CD8-positive, alpha-beta memory T cell (primary cell): ENCODE data around the gene PIP4P1. TPM values are rescaled to one million over a fixed set of nuclear protein-coding genes. Genes with fewer than 3 reads are reported as not detected.
A peak's percentile ranks its signal among the peaks of the same experiment; 100 is the strongest.
"Not testable (repeated sequence)": the region's sequence is repeated elsewhere in the genome, so short reads cannot be mapped to it uniquely, and the experiment has no call there.

Experiments
- CTCF ChIA-PET: fragments of 350-600 bp; sonication (Branson Sonifier 250); formaldehyde crosslinking; loops from one replicate; lab custom pipeline; 2021; ENCODE audit warnings: antibody characterized with exemption; lab: Charles Lee
- POLR2A ChIA-PET: fragments of 350-600 bp; sonication (Branson Sonifier 250); formaldehyde crosslinking; loops from one replicate; lab custom pipeline; 2021; ENCODE audit warnings: antibody characterized with exemption; lab: Charles Lee
- DNase-seq, 5 donors: peaks; one replicate each; pipeline versions ENCODE4 v3.0.0 to v3.0.0-alpha.2; 2020 to 2022; ENCODE audit warnings: mixed read lengths in 1 of 5
- H3K27ac ChIP-seq: one replicate; pipeline ENCODE4 v1.7.0; 2013; ENCODE audit warnings: low read depth, mild to moderate bottlenecking, low read length, moderate library complexity
- H3K27me3 ChIP-seq: 2 replicates; pipeline ENCODE4 v1.7.0; 2013; ENCODE audit warnings: low read length, mild to moderate bottlenecking; ENCODE audit not compliant: insufficient read depth, poor library complexity, severe bottlenecking
- H3K36me3 ChIP-seq: 2 replicates; pipeline ENCODE4 v1.7.0; 2013; ENCODE audit warnings: mild to moderate bottlenecking, low read length, moderate library complexity; ENCODE audit not compliant: insufficient read depth
- H3K4me1 ChIP-seq: 2 replicates; pipeline ENCODE4 v1.7.0; 2013; ENCODE audit warnings: mild to moderate bottlenecking, low read length, moderate library complexity; ENCODE audit not compliant: insufficient read depth
- H3K4me3 ChIP-seq: 2 replicates; pipeline ENCODE4 v1.7.0; 2013; ENCODE audit warnings: mild to moderate bottlenecking, low read length
- H3K9me3 ChIP-seq: 2 replicates; pipeline ENCODE4 v1.7.0; 2013; ENCODE audit warnings: mild to moderate bottlenecking, low read length
- H3K27ac Mint-ChIP-seq, 8 donors: one replicate each; pipeline ENCODE4 v1.8.0; 2020 to 2021; ENCODE audit warnings: mixed read lengths in 8 of 8, mild to moderate bottlenecking in 6 of 8, inconsistent platforms in 3 of 8, moderate library complexity in 3 of 8
- H3K27me3 Mint-ChIP-seq, 2 donors: one replicate each; pipeline ENCODE4 v1.8.0; 2020 to 2021; ENCODE audit warnings: mixed read lengths in 2 of 2, mild to moderate bottlenecking in 1 of 2, moderate library complexity in 1 of 2
- H3K36me3 Mint-ChIP-seq, 3 donors: one replicate each; pipeline ENCODE4 v1.8.0; 2020 to 2021; ENCODE audit warnings: mixed read lengths in 3 of 3, inconsistent platforms in 1 of 3, mild to moderate bottlenecking in 1 of 3
- H3K4me1 Mint-ChIP-seq, 3 donors: one replicate each; pipeline ENCODE4 v1.8.0; 2020 to 2021; ENCODE audit warnings: mixed read lengths in 3 of 3, inconsistent platforms in 1 of 3, mild to moderate bottlenecking in 1 of 3
- H3K4me3 Mint-ChIP-seq, 7 donors: one replicate each; pipeline ENCODE4 v1.8.0; 2020 to 2021; ENCODE audit warnings: mixed read lengths in 7 of 7, mild to moderate bottlenecking in 6 of 7, moderate library complexity in 4 of 7, inconsistent platforms in 2 of 7
- H3K9me3 Mint-ChIP-seq, 5 donors: one replicate each; pipeline ENCODE4 v1.8.0; 2020 to 2022; ENCODE audit warnings: mixed read lengths in 5 of 5, mild to moderate bottlenecking in 3 of 5, moderate library complexity in 2 of 5, inconsistent platforms in 1 of 5
- polyA plus RNA-seq: library from polyadenylated mRNA; unstranded; fragments of 300-500 nt; fragmentation: Illumina TruSeq; gene quantifications from one replicate; pipeline ENCODE4 v1.2.3, GENCODE V29; 2021
- total RNA-seq, 2 experiments: library from RNA; stranded (reverse); gene quantifications; one replicate each; pipeline ENCODE4 v1.2.3, GENCODE V29; 2021

PIP4P1 gene
- total and polyA plus RNA-seq, 3 experiments from 2014 or later, result 29.5 to 36.4 (median 33.5) TPM

GRCh38 chr14:20443650-20444049 is 17.6 kb downstream of the PIP4P1 start:
- H3K27me3 Mint-ChIP-seq, H3K4me3 ChIP-seq, H3K27me3 ChIP-seq, H3K27ac ChIP-seq, DNase-seq, H3K27ac Mint-ChIP-seq, CTCF ChIA-PET, H3K4me3 Mint-ChIP-seq, POLR2A ChIA-PET, H3K9me3 Mint-ChIP-seq, H3K9me3 ChIP-seq: not testable (repeated sequence)
- Histone ChIP-seq H3K4me1 (peaks cover 22% of the 10 kb centered on the region), H3K36me3 (peaks cover 21% of the 10 kb centered on the region)
- peaks cover 1 to 18% (median 4%) of the 10 kb centered on the region in 3 donors for H3K36me3 Mint-ChIP-seq
- peaks cover 15 to 18% (median 17%) of the 10 kb centered on the region in 3 donors for H3K4me1 Mint-ChIP-seq

GRCh38 chr14:20441461-20441860 is 19.8 kb downstream of the PIP4P1 start:
- no peak for DNase-seq
- POLR2A ChIA-PET, result no interaction called here
- Histone ChIP-seq H3K27ac (no peak overlapping the region), H3K4me1 (peaks cover 22% of the 10 kb centered on the region), H3K4me3 (no peak overlapping the region), H3K36me3 (peaks cover 3% of the 10 kb centered on the region), H3K9me3 (no peaks in the 10 kb centered on the region), H3K27me3 (no peaks in the 10 kb centered on the region)
- CTCF ChIA-PET, result interaction anchor here (1.1 kb wide), 1 partner anchor 24 kb away, joined by 3 read pairs; no protein-coding TSS in a partner anchor
- Mint-ChIP-seq H3K27me3 (no peaks in the 10 kb centered on the region), H3K4me3 (no peak overlapping the region), H3K9me3 (no peaks in the 10 kb centered on the region), H3K36me3 (peaks cover 0 to 2% (median 1%) of the 10 kb centered on the region in 3 donors), H3K27ac (peak overlapping the region in 3 of 8 donors; percentile 1 to 84 (median 29)), H3K4me1 (peaks cover 15 to 18% (median 17%) of the 10 kb centered on the region in 3 donors)

GRCh38 chr14:20440882-20441281 is 20.4 kb downstream of the PIP4P1 start:
- H3K36me3 Mint-ChIP-seq, result peaks cover 0 to 2% (median 1%) of the 10 kb centered on the region in 3 donors
- peaks cover 22% of the 10 kb centered on the region for H3K4me1 ChIP-seq
- no peaks in the 10 kb centered on the region for H3K9me3 Mint-ChIP-seq
- ChIA-PET CTCF (interaction anchor here (1.0 to 1.1 kb wide), 2 partner anchors 18 to 23 kb away, joined by 3 read pairs; no protein-coding TSS in a partner anchor), POLR2A (no interaction called here)
- peak overlapping the region in 7 of 8 donors; percentile 18 to 96 (median 84) for H3K27ac Mint-ChIP-seq
- peak overlapping the region; percentile 10 for H3K4me3 ChIP-seq
- peaks cover 15 to 18% (median 17%) of the 10 kb centered on the region in 3 donors for H3K4me1 Mint-ChIP-seq
- no peak overlapping the region for H3K27ac ChIP-seq
- DNase-seq, result peak in 2 of 5 donors; percentile 14 to 63
- H3K9me3 ChIP-seq, result no peaks in the 10 kb centered on the region
- no peaks in the 10 kb centered on the region for H3K27me3 Mint-ChIP-seq
- H3K36me3 ChIP-seq, result no peaks in the 10 kb centered on the region
- no peaks in the 10 kb centered on the region for H3K27me3 ChIP-seq
- peak overlapping the region in 4 of 7 donors; percentile 56 to 60 (median 59) for H3K4me3 Mint-ChIP-seq

GRCh38 chr14:20440465-20440864 is 20.8 kb downstream of the PIP4P1 start:
- no peak for DNase-seq
- H3K4me1 Mint-ChIP-seq, result peaks cover 15 to 18% (median 17%) of the 10 kb centered on the region in 3 donors
- H3K27ac Mint-ChIP-seq, result peak overlapping the region in 6 of 8 donors; percentile 54 to 96 (median 86)

GRCh38 chr14:20438664-20439063 is 22.6 kb downstream of the PIP4P1 start:
- H3K27ac ChIP-seq, result no peak overlapping the region
- H3K9me3 ChIP-seq, result no peaks in the 10 kb centered on the region
- H3K36me3 Mint-ChIP-seq, result peaks cover 0 to 2% (median 1%) of the 10 kb centered on the region in 3 donors
- peak overlapping the region in 2 of 8 donors; percentile 7 to 26 for H3K27ac Mint-ChIP-seq
- no peak overlapping the region for H3K4me3 ChIP-seq
- H3K9me3 Mint-ChIP-seq, result no peaks in the 10 kb centered on the region
- H3K27me3 Mint-ChIP-seq, result no peaks in the 10 kb centered on the region
- H3K4me1 Mint-ChIP-seq, result peaks cover 15 to 18% (median 17%) of the 10 kb centered on the region in 3 donors
- H3K27me3 ChIP-seq, result no peaks in the 10 kb centered on the region
- CTCF ChIA-PET, result no interaction called here
- H3K4me3 Mint-ChIP-seq, result no peak overlapping the region
- no peaks in the 10 kb centered on the region for H3K36me3 ChIP-seq
- POLR2A ChIA-PET, result no interaction called here
- DNase-seq, result no peak
- H3K4me1 ChIP-seq, result peaks cover 22% of the 10 kb centered on the region

More at GRCh38 chr14:20440465-20440864, 20.8 kb downstream of the PIP4P1 start:
- peaks cover 22% of the 10 kb centered on the region for H3K4me1 ChIP-seq
- no peaks in the 10 kb centered on the region for H3K27me3 Mint-ChIP-seq
- peaks cover 0 to 2% (median 1%) of the 10 kb centered on the region in 3 donors for H3K36me3 Mint-ChIP-seq
- H3K36me3 ChIP-seq, result no peaks in the 10 kb centered on the region
- POLR2A ChIA-PET, result no interaction called here
- H3K9me3 ChIP-seq, result no peaks in the 10 kb centered on the region
- H3K4me3 Mint-ChIP-seq, result peak overlapping the region in 5 of 7 donors; percentile 52 to 60 (median 59)
- CTCF ChIA-PET, result interaction anchor here (1.0 kb wide), 1 partner anchor 18 kb away, joined by 3 read pairs; no protein-coding TSS in a partner anchor
- peak overlapping the region; percentile 10 for H3K4me3 ChIP-seq
- no peaks in the 10 kb centered on the region for H3K9me3 Mint-ChIP-seq
- H3K27ac ChIP-seq, result no peak overlapping the region
- no peaks in the 10 kb centered on the region for H3K27me3 ChIP-seq

- POLR2A ChIA-PET, result no interaction called here
- no peak overlapping the region for H3K27ac Mint-ChIP-seq
Measured at GRCh38 chr14:20436363-20436755, 24.9 kb downstream of the PIP4P1 start.

GRCh38 chr14:20435582-20436362 is 25.5 kb downstream of the PIP4P1 start, which contains the start of gene KLHL33:
Gene KLHL33, minus strand, starts transcription at chr14:20436166. Its CDS starts 355 bp downstream, at chr14:20435811.
- Mint-ChIP-seq H3K4me3 (no peak within 1 kb of the TSS), H3K27me3 (no peaks in the 10 kb centered on the region), H3K9me3 (no peaks in the 10 kb centered on the region), H3K36me3 (no peaks in the 10 kb centered on the region), H3K4me1 (peaks cover 6 to 9% (median 6%) of the 10 kb centered on the region in 3 donors), H3K27ac (no peak within 1 kb of the TSS)
- Histone ChIP-seq H3K4me1 (peaks cover 9% of the 10 kb centered on the region), H3K27me3 (no peaks in the 10 kb centered on the region), H3K4me3 (no peak within 1 kb of the TSS), H3K9me3 (no peaks in the 10 kb centered on the region), H3K36me3 (no peaks in the 10 kb centered on the region), H3K27ac (no peak within 1 kb of the TSS)
- DNase-seq, result no peak
- ChIA-PET CTCF (interaction anchor here (1.0 to 1.4 kb wide), 2 partner anchors 10 to 22 kb away, joined by 3 read pairs; partner anchors contain the start of gene TEP1), POLR2A (no interaction called here)

More at GRCh38 chr14:20436363-20436755, 24.9 kb downstream of the PIP4P1 start:
- Histone ChIP-seq H3K4me1 (peaks cover 15% of the 10 kb centered on the region), H3K27ac (no peak overlapping the region), H3K36me3 (no peaks in the 10 kb centered on the region), H3K27me3 (no peaks in the 10 kb centered on the region), H3K4me3 (no peak overlapping the region), H3K9me3 (no peaks in the 10 kb centered on the region)
- Mint-ChIP-seq H3K36me3 (no peaks in the 10 kb centered on the region), H3K9me3 (no peaks in the 10 kb centered on the region), H3K4me3 (no peak overlapping the region), H3K27me3 (no peaks in the 10 kb centered on the region), H3K4me1 (peaks cover 11 to 14% (median 11%) of the 10 kb centered on the region in 3 donors)
- DNase-seq, result no peak
- CTCF ChIA-PET, result interaction anchor here (1.0 to 1.4 kb wide), 2 partner anchors 10 to 23 kb away, joined by 3 read pairs; partner anchors contain the start of gene TEP1
